Body of pancreas (tissue), 4 donors: ENCODE measurements around the gene BEGAIN.

Experiments
- POLR2A ChIP-seq, 3 donors: fragments of 450-650 bp; IDR thresholded peaks; one replicate each; pipeline ENCODE4 v1.6.1; 2016; ENCODE audit warnings: antibody characterized with exemption in 3 of 3, mild to moderate bottlenecking in 2 of 3
- TF ChIP-seq, protein P1 (sequence below), 7 experiments: fragments of 450-650 bp in 4 of 7; fragments of 200-600 bp in 3 of 7; sonication (generic) in 3 of 7; IDR thresholded peaks; one replicate each; pipeline ENCODE4 v1.5.1; 2016 to 2019; ENCODE audit warnings: antibody characterized with exemption in 7 of 7

DNA sequence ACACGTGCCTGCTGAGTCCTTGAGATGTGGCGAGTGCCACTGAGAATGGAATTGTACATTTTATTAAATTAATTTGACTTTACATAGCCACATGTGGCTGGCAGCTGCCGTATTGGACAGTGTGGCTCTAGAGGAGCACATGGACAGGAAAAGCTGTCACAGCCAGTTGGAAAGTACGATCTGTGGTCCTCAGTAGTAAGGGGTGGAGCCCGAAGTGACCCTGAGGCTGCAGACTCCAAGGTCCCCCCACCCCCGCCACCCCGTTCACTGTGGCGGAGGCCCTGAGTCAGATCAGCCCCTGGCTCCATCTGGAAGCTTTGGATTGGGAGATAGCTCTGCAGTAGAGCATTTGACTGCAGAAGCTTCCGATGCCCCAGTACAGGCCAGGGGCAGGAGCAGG, 25.8 kb upstream of the BEGAIN start:
- no peak for TF ChIP-seq POLR2A (IDR thresholded peaks at IDR 0.05)
- TF ChIP-seq, protein P1, sequence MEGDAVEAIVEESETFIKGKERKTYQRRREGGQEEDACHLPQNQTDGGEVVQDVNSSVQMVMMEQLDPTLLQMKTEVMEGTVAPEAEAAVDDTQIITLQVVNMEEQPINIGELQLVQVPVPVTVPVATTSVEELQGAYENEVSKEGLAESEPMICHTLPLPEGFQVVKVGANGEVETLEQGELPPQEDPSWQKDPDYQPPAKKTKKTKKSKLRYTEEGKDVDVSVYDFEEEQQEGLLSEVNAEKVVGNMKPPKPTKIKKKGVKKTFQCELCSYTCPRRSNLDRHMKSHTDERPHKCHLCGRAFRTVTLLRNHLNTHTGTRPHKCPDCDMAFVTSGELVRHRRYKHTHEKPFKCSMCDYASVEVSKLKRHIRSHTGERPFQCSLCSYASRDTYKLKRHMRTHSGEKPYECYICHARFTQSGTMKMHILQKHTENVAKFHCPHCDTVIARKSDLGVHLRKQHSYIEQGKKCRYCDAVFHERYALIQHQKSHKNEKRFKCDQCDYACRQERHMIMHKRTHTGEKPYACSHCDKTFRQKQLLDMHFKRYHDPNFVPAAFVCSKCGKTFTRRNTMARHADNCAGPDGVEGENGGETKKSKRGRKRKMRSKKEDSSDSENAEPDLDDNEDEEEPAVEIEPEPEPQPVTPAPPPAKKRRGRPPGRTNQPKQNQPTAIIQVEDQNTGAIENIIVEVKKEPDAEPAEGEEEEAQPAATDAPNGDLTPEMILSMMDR (IDR thresholded peaks at IDR 0.05) = no peak
